Measurements from ENCODE around the gene SOX18.

DNA sequence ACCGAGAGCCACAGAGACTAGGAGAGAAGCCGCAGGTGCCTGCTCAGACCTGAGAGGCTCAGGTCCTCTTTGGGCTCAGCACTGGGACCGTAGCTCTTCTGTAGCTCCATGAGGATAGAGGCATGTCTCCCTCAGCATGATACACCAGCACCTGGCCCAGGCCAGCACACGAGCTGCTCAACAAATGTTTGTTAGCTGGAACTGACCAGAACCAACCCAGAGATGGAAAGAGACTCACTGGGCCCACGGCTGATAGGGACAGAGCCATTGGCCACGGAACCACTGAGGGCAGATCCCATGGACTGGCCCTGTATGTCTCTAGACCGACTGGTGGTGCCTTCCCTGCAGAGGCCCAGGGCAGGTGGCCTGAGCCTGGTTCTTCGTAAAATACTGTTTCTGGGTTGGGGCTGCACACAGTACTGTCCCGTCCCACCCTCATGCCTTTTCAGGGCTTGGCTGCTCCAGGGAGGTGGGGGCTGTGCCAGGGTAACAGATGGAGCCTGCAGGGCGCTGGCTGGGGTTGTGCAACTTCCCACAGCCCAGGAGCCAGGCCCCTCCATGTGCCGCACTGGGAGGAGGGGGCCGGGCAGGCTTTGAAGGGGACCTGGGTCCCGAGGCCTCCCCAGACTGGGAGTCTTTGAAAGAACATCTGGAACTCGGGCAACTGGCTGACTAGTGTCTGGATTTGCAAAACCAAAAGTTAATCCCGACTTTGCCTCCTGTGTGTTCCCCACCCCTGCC lies 8.2 kb downstream of the SOX18 start:
- TF ChIP-seq, protein P1, sequence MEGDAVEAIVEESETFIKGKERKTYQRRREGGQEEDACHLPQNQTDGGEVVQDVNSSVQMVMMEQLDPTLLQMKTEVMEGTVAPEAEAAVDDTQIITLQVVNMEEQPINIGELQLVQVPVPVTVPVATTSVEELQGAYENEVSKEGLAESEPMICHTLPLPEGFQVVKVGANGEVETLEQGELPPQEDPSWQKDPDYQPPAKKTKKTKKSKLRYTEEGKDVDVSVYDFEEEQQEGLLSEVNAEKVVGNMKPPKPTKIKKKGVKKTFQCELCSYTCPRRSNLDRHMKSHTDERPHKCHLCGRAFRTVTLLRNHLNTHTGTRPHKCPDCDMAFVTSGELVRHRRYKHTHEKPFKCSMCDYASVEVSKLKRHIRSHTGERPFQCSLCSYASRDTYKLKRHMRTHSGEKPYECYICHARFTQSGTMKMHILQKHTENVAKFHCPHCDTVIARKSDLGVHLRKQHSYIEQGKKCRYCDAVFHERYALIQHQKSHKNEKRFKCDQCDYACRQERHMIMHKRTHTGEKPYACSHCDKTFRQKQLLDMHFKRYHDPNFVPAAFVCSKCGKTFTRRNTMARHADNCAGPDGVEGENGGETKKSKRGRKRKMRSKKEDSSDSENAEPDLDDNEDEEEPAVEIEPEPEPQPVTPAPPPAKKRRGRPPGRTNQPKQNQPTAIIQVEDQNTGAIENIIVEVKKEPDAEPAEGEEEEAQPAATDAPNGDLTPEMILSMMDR (IDR thresholded peaks at IDR 0.05) = no peak
- no peak for TF ChIP-seq POLR2AphosphoS5 (IDR thresholded peaks at IDR 0.05)
